Measurements from ENCODE around the gene TRABD. TPM values are rescaled to one million over a fixed set of nuclear protein-coding genes. Genes with fewer than 3 reads are reported as not detected.

TRABD gene
- total RNA-seq, 2 donors from 2014 or later = 12.3 to 20.0 TPM

- TF ChIP-seq, protein P1, sequence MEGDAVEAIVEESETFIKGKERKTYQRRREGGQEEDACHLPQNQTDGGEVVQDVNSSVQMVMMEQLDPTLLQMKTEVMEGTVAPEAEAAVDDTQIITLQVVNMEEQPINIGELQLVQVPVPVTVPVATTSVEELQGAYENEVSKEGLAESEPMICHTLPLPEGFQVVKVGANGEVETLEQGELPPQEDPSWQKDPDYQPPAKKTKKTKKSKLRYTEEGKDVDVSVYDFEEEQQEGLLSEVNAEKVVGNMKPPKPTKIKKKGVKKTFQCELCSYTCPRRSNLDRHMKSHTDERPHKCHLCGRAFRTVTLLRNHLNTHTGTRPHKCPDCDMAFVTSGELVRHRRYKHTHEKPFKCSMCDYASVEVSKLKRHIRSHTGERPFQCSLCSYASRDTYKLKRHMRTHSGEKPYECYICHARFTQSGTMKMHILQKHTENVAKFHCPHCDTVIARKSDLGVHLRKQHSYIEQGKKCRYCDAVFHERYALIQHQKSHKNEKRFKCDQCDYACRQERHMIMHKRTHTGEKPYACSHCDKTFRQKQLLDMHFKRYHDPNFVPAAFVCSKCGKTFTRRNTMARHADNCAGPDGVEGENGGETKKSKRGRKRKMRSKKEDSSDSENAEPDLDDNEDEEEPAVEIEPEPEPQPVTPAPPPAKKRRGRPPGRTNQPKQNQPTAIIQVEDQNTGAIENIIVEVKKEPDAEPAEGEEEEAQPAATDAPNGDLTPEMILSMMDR (IDR thresholded peaks at IDR 0.05) = no peak
- DNase-seq (ENCODE audit: low spot score) = no peak
These were observed 775 bp upstream of the TRABD start for GRCh38 chr22:50184902-50185374.

DNA sequence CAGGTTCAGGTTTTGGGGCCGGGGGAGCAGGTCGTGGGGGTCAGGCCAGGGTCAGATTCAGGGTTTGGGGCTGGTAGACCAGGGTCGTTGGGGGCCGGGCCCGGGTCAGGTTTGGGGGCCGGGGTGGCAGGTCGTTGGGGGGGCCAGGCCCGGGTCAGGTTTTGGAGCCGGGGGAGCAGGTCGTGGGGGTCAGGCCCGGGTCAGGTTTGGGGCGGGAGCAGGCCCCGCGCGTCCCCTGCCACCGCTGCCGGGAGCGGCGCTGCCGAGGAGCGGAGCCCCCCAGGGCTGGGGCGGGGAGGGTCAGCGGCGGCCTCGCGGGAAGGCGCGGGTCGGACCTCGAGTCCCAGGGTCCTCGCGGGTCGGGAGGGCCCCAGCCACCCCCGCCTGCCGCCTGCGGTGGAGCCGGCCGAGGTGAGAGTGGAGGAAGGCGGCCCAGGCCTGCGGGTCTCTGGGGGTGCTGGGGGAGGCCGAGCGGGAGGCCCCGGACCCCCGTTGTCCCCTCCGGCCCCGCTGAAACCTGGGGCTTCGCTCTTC is 535 bp downstream of the TRABD start:
- peak overlapping the region; percentile 80 to 83 for H3K4me3 ChIP-seq

More at GRCh38 chr22:50184902-50185374, 775 bp upstream of the TRABD start:
- Histone ChIP-seq H3K27me3 (no peaks in the 10 kb centered on the region), H3K36me3 (no peaks in the 10 kb centered on the region), H3K4me1 (peaks cover 5 to 55% of the 10 kb centered on the region in 2 donors), H3K27ac (peak overlapping the region; percentile 62 to 77), H3K9me3 (no peaks in the 10 kb centered on the region), H3K4me3 (peak overlapping the region; percentile 80 to 83)

DNA sequence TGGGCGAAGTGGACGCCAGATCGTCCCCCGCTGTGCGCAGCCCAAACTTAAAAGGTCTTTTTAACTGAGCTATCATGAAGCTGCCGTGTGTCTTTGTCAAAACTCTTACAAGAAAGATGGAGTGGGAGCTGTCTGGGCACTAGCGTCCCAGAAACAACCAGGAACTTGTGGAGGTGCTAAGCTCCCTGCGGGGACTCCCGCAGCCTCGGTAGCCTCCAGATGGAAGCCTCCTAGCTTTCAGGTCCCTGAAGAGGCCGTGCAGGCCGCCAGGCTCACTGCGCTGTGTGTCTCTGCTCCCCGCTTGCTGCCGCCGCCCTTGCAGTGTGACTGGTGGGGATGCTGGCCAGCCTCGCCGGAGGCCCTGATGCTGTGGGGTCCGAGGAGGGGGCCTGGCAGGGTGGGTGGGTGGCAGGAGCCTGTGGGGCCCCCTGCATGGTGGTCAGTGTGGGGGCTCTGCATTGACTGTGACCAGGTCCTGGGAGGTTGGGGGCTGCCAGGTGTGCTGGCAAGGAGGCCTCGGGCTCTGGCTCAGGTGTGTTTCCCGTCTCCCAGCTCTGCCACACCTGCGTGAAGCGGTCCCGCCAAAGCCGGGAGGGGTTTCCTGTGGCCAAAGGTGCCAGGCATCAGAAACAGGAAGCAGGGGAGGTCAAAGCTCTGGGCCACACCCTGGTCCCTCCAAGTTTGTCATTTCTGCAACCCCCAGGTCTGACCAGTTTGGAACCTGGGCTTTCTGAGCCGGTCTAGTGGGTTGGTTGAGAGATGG is 1.2 kb downstream of the TRABD start:
- H3K4me1 ChIP-seq = peaks cover 5 to 74% of the 10 kb centered on the region in 2 donors
- H3K27me3 ChIP-seq = no peaks in the 10 kb centered on the region
- no peaks in the 10 kb centered on the region for H3K9me3 ChIP-seq
- H3K4me3 ChIP-seq = peak overlapping the region; percentile 80 to 83
- H3K27ac ChIP-seq = peak overlapping the region; percentile 67 to 85
- DNase-seq (ENCODE audit: low spot score) = no peak
- TF ChIP-seq, protein P1 (IDR thresholded peaks at IDR 0.05) = no peak
- no peaks in the 10 kb centered on the region for H3K36me3 ChIP-seq

More for the DNA sequence above, 535 bp downstream of the TRABD start:
- TF ChIP-seq, protein P1 (IDR thresholded peaks at IDR 0.05) = no peak
- H3K36me3 ChIP-seq = no peaks in the 10 kb centered on the region
- peak overlapping the region; percentile 67 to 85 for H3K27ac ChIP-seq
- DNase-seq (ENCODE audit: low spot score) = no peak
- H3K27me3 ChIP-seq = no peaks in the 10 kb centered on the region
- no peaks in the 10 kb centered on the region for H3K9me3 ChIP-seq
- H3K4me1 ChIP-seq = peaks cover 5 to 68% of the 10 kb centered on the region in 2 donors

GRCh38 chr22:50188356-50188755 is 2.6 kb downstream of the TRABD start:
- Histone ChIP-seq H3K27ac (peak overlapping the region in 1 of 2 donors; percentile 84), H3K4me3 (no peak overlapping the region)
- DNase-seq (ENCODE audit: low spot score) = no peak

DNA sequence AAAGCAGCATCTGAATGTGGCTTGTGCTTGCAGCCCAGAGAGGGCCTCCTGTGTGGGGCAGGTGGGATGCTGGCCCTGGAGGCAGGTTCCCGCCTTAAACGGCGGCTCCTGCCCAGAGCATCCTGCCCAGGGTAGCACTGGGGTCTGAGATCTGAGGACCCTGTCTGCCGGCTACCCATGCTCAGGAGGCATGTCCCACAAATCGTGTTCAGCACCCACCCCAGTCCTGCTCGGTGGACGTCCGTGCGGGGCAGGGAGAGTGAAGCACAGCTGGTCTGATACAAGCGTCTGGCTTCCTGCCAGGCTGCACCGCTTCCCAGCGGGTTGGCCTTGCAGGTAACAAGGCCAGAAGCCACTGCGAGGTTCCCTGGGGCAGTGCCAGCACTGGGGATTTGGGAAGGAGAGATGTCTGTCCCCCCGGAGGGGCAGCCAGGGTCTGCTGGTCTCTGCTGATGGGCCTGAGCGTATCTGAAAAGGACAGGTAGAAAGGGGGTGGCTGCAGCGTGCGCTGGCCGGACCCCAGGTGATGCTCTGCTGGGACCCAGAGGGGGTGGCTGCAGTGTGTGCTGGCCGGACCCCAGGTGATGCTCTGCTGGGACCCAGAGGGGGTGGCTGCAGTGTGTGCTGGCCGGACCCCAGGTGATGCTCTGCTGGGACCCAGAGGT is 3.6 kb downstream of the TRABD start:
- Histone ChIP-seq H3K9me3 (no peaks in the 10 kb centered on the region), H3K36me3 (peaks cover 12% of the 10 kb centered on the region), H3K27ac (peak overlapping the region; percentile 84 to 90), H3K4me1 (peaks cover 5 to 57% of the 10 kb centered on the region in 2 donors), H3K4me3 (peak overlapping the region in 1 of 2 donors; percentile 51), H3K27me3 (no peaks in the 10 kb centered on the region)
- no peak for DNase-seq (ENCODE audit: low spot score)
- TF ChIP-seq, protein P1 (IDR thresholded peaks at IDR 0.05) = no peak

More at GRCh38 chr22:50188356-50188755, 2.6 kb downstream of the TRABD start:
- Histone ChIP-seq H3K9me3 (no peaks in the 10 kb centered on the region), H3K36me3 (peaks cover 3% of the 10 kb centered on the region), H3K27me3 (no peaks in the 10 kb centered on the region), H3K4me1 (peaks cover 5 to 66% of the 10 kb centered on the region in 2 donors)
- TF ChIP-seq, protein P1 (IDR thresholded peaks at IDR 0.05) = no peak
